ENCODE measurements around the gene CIT.
"Not testable (repeated sequence)": the region's sequence is repeated elsewhere in the genome, so short reads cannot be mapped to it uniquely, and the experiment has no call there.

The CIT gene

GRCh38 chr12:119669744-119670472, 207.2 kb downstream of the CIT start:
- peak; percentile 96 for DNase-seq

- peak; percentile 69 for DNase-seq
Observed at GRCh38 chr12:119668324-119668841, 208.7 kb downstream of the CIT start.

GRCh38 chr12:119667577-119668323, 209.4 kb downstream of the CIT start, which contains the start of gene PRKAB1:
TSS of gene PRKAB1 (plus strand) at chr12:119668133. CDS start at chr12:119668245, 112 bp downstream.
- peak; percentile 99 for DNase-seq

- DNase-seq = no peak
Observed at GRCh38 chr12:119666900-119667576, 210.1 kb downstream of the CIT start.

- no peak for DNase-seq
Observed at GRCh38 chr12:119666226-119666795, 210.8 kb downstream of the CIT start.

GRCh38 chr12:119665164-119665929, 211.8 kb downstream of the CIT start:
- DNase-seq = no peak

GRCh38 chr12:119664642-119665041, 212.5 kb downstream of the CIT start:
- DNase-seq = no peak

- DNase-seq = no peak
Observed at GRCh38 chr12:119661882-119662281, 215.2 kb downstream of the CIT start.

- DNase-seq = no peak
Observed at GRCh38 chr12:119660076-119660475, 217.0 kb downstream of the CIT start.

GRCh38 chr12:119659289-119659897, 217.7 kb downstream of the CIT start:
- DNase-seq = peak; percentile 51

GRCh38 chr12:119658166-119658565, 219.0 kb downstream of the CIT start:
- peak; percentile 39 for DNase-seq

GRCh38 chr12:119657001-119657400, 220.1 kb downstream of the CIT start:
- DNase-seq = not testable (repeated sequence)

- DNase-seq = no peak
Observed at GRCh38 chr12:119652665-119653064, 224.5 kb downstream of the CIT start.

GRCh38 chr12:119649202-119649808, 227.8 kb downstream of the CIT start:
- peak; percentile 44 for DNase-seq

- DNase-seq = no peak
Observed at GRCh38 chr12:119645535-119646059, 231.5 kb downstream of the CIT start.

GRCh38 chr12:119644930-119645329, 232.2 kb downstream of the CIT start:
- no peak for DNase-seq

- peak; percentile 12 for DNase-seq
Observed at GRCh38 chr12:119642986-119643385, 234.1 kb downstream of the CIT start.

Measured in NCI-H69 (cell line).